Osteoblast (primary cell): ENCODE results near the gene MTRF1L. TPM values are rescaled to one million over a fixed set of nuclear protein-coding genes. Genes with fewer than 3 reads are reported as not detected.

Experiments
- DNase-seq: peaks from one replicate; pipeline ENCODE4 v3.0.0; 2011; ENCODE audit warnings: low spot score, mixed read lengths; ENCODE audit not compliant: insufficient read length; ENCODE audit errors: missing footprints
- H2AFZ ChIP-seq: 2 replicates; pipeline ENCODE4 v1.6.0; 2011; ENCODE audit warnings: mild to moderate bottlenecking, low read length
- H3K27ac ChIP-seq: 2 replicates; pipeline ENCODE4 v1.5.1; 2011; ENCODE audit warnings: mild to moderate bottlenecking, low read depth, low read length, moderate library complexity
- H3K27me3 ChIP-seq: 2 replicates; pipeline ENCODE4 v1.6.0; 2012; ENCODE audit warnings: mild to moderate bottlenecking, control low read depth, inconsistent platforms, low read length, moderate library complexity; ENCODE audit not compliant: insufficient read depth
- H3K36me3 ChIP-seq: 2 replicates; pipeline ENCODE4 v1.5.1; 2011; ENCODE audit warnings: mild to moderate bottlenecking, low read length, control low read depth, moderate library complexity; ENCODE audit not compliant: insufficient read depth
- H3K4me1 ChIP-seq: 2 replicates; pipeline ENCODE4 v1.5.1; 2011; ENCODE audit warnings: mild to moderate bottlenecking, low read length, control low read depth, moderate library complexity; ENCODE audit not compliant: insufficient read depth
- H3K4me2 ChIP-seq: 2 replicates; pipeline ENCODE4 v1.6.0; 2011; ENCODE audit warnings: mild to moderate bottlenecking, low read length; ENCODE audit not compliant: insufficient read depth
- H3K4me3 ChIP-seq: fragments of 200-600 bp; sonication (generic); 3 replicates; pipeline ENCODE4 v1.5.1; 2012; ENCODE audit warnings: mild to moderate bottlenecking, low read length, inconsistent platforms; ENCODE audit not compliant: insufficient read depth
- H3K79me2 ChIP-seq: 2 replicates; pipeline ENCODE4 v1.6.0; 2012; ENCODE audit warnings: mild to moderate bottlenecking, low read length, control low read depth, inconsistent platforms; ENCODE audit not compliant: insufficient read depth
- H3K9me3 ChIP-seq: 2 replicates; pipeline ENCODE4 v1.5.1; 2011; ENCODE audit warnings: low read depth, low read length, control low read depth
- H4K20me1 ChIP-seq: 2 replicates; pipeline ENCODE4 v1.6.0; 2012; ENCODE audit warnings: mild to moderate bottlenecking, low read length, control low read depth; ENCODE audit not compliant: insufficient read depth
- CTCF ChIP-seq: IDR thresholded peaks from 2 replicates; pipeline ENCODE4 v1.5.1; 2011; ENCODE audit warnings: mild to moderate bottlenecking, low read depth, low read length, moderate library complexity; ENCODE audit errors: extremely low read depth
- small RNA-seq: library from RNA; depleted of rRNA; stranded (forward); fragments of <200 nt; gene quantifications from one replicate; pipeline ENCODE3, GENCODE V24; 2012
- total RNA-seq: library from RNA; depleted of rRNA; stranded (reverse); fragments of >200 nt; gene quantifications from 2 replicates; pipeline ENCODE4 v1.2.3, GENCODE V29; 2012

MTRF1L gene
- total RNA-seq, 1 donor: 18.8 TPM

DNA sequence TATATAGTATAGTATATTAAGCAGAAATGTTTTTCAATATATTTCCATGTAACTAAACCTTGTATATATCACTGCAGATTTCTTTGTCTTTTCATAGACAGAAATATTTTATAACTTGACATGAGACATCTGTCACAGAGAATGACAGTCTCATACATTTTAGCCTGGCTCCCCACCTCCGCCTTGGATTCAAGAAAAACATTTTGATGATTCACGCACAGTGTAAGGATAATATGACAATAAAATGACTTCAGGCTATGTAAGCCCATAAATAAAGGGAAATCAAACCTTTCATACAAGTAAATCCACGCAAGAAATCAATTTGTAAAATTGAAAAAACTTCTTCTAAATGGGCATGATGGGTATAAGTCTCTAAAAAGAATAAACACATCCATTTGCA lies 56.0 kb downstream of the MTRF1L start:
- Histone ChIP-seq H3K9me3 (no peaks in the 10 kb centered on the region), H3K4me2 (no peak overlapping the region), H2AFZ (no peak overlapping the region), H3K27me3 (no peaks in the 10 kb centered on the region), H3K79me2 (no peaks in the 10 kb centered on the region), H3K4me3 (no peak overlapping the region), H4K20me1 (no peaks in the 10 kb centered on the region), H3K27ac (no peak overlapping the region), H3K36me3 (no peaks in the 10 kb centered on the region), H3K4me1 (no peaks in the 10 kb centered on the region)
- no peak for DNase-seq
- no peak for TF ChIP-seq CTCF

DNA sequence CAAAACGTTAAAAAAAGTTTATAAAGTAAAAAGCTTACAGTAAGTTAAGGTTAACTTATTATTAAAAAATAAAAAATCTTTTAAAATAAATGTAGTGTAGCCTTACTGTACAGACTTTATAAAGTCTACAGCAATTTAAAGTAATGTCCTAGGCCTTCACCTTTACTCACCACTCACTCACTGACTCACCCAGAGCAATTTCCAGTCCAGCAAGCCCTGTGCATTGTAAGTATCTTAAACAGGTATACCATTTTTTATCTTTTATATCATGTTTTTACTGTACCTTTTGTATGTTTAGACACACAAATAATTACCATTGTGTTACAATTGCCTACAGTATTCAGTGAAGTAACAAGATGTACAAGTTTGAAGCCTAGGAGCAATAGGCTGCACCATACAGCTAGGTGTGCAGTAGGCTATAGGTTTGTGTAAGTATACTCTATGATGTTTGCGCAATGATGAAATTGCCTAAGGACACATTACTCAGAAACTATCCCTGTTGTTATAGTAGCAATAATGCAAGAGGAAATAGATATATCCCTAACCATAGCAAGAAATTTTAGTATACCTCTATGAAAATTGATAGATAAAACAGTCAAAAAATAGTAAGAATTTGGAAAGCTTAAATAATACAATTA lies 59.1 kb downstream of the MTRF1L start:
- H3K4me3 ChIP-seq: no peak overlapping the region
- DNase-seq: no peak
- H3K4me2 ChIP-seq: no peak overlapping the region
- no peak for TF ChIP-seq CTCF
- no peaks in the 10 kb centered on the region for H4K20me1 ChIP-seq
- H3K27ac ChIP-seq: no peak overlapping the region
- H3K27me3 ChIP-seq: peaks cover 4% of the 10 kb centered on the region
- no peak overlapping the region for H2AFZ ChIP-seq
- no peaks in the 10 kb centered on the region for H3K9me3 ChIP-seq
- no peaks in the 10 kb centered on the region for H3K36me3 ChIP-seq
- H3K4me1 ChIP-seq: no peaks in the 10 kb centered on the region
- no peaks in the 10 kb centered on the region for H3K79me2 ChIP-seq

GRCh38 chr6:152942319-152942869 lies 60.1 kb downstream of the MTRF1L start:
- peaks cover 4% of the 10 kb centered on the region for H3K27me3 ChIP-seq
- H3K9me3 ChIP-seq: no peaks in the 10 kb centered on the region
- no peak overlapping the region for H3K4me2 ChIP-seq
- no peaks in the 10 kb centered on the region for H3K36me3 ChIP-seq
- no peak for DNase-seq
- no peak overlapping the region for H3K27ac ChIP-seq
- H3K4me3 ChIP-seq: no peak overlapping the region
- TF ChIP-seq CTCF: no peak
- H3K79me2 ChIP-seq: no peaks in the 10 kb centered on the region
- H3K4me1 ChIP-seq: no peaks in the 10 kb centered on the region
- H4K20me1 ChIP-seq: no peaks in the 10 kb centered on the region
- no peak overlapping the region for H2AFZ ChIP-seq

- Histone ChIP-seq H3K4me1 (no peaks in the 10 kb centered on the region), H3K4me3 (no peak overlapping the region), H3K9me3 (no peaks in the 10 kb centered on the region), H3K27me3 (peaks cover 4% of the 10 kb centered on the region), H4K20me1 (no peaks in the 10 kb centered on the region), H2AFZ (no peak overlapping the region), H3K79me2 (no peaks in the 10 kb centered on the region), H3K27ac (no peak overlapping the region), H3K4me2 (no peak overlapping the region), H3K36me3 (no peaks in the 10 kb centered on the region)
- DNase-seq: no peak
- TF ChIP-seq CTCF: no peak
Observed at GRCh38 chr6:152941746-152942145, 60.8 kb downstream of the MTRF1L start.

Small RNA genes within 50 kb of the gene (small RNA-seq; reads per million reads assigned to genes)
- gene AL080276.1: not detected

Other genes with a start within 250 kb of the MTRF1L start
- 6.5 and 8.5 TPM in 2 replicates for gene FBXO5, start 19.7 kb downstream of the MTRF1L start, total RNA-seq
- gene RGS17, start 128.6 kb upstream of the MTRF1L start, total RNA-seq: 1.4 and 1.8 TPM in 2 replicates